ENCODE results near the gene CHURC1. TPM values are rescaled to one million over a fixed set of nuclear protein-coding genes. Genes with fewer than 3 reads are reported as not detected.

The CHURC1 gene
- total RNA-seq, 3 donors from 2014 or later (not counting 1 experiment from before 2014, with no cell fraction given), result 56.1 to 65.5 (median 65.4) TPM

GRCh38 chr14:64885559-64885958, 28.7 kb upstream of the CHURC1 start:
- TF ChIP-seq CTCF (IDR thresholded peaks at IDR 0.05), result no peak
- H3K4me3 ChIP-seq (ENCODE audit: low read length), result no peak overlapping the region
- Mint-ChIP-seq H3K9me3 (no peaks in the 10 kb centered on the region), H3K27me3 (ENCODE audit: low read depth in 2 of 2) (peaks cover 28 to 45% of the 10 kb centered on the region in 2 donors), H3K36me3 (no peaks in the 10 kb centered on the region), H3K27ac (no peak overlapping the region), H3K4me3 (no peak overlapping the region), H3K4me1 (peaks cover 0 to 2% of the 10 kb centered on the region in 2 donors)
- DNase-seq (no peak), ATAC-seq (no peak)
- 86% methylated on average over 2 of the region's 2 CpGs for WGBS (ENCODE audit: insufficient coverage)
- intact Hi-C loops (cut with micrococcal nuclease), result no loop called here
- H3K36me3 ChIP-seq (ENCODE audit: control insufficient read depth, insufficient read depth, low read length), result no peaks in the 10 kb centered on the region
- H3K27me3 ChIP-seq (ENCODE audit: control insufficient read depth, insufficient read depth, low read length), result peaks cover 14% of the 10 kb centered on the region
- H3K27ac ChIP-seq (ENCODE audit: low read length), result no peak overlapping the region
- peaks cover 3% of the 10 kb centered on the region for H3K4me1 ChIP-seq (ENCODE audit: control insufficient read depth, insufficient read depth, low read length)
- no peaks in the 10 kb centered on the region for H3K9me3 ChIP-seq (ENCODE audit: control insufficient read depth, insufficient read depth, low read length)

GRCh38 chr14:64889352-64889751, 24.9 kb upstream of the CHURC1 start:
- H3K36me3 Mint-ChIP-seq, result no peaks in the 10 kb centered on the region
- WGBS (ENCODE audit: insufficient coverage), result 88% methylated on average over 5 of the region's 6 CpGs
- H3K27ac Mint-ChIP-seq, result no peak overlapping the region
- H3K9me3 Mint-ChIP-seq, result no peaks in the 10 kb centered on the region
- Histone ChIP-seq H3K36me3 (ENCODE audit: control insufficient read depth, insufficient read depth, low read length) (no peaks in the 10 kb centered on the region), H3K9me3 (ENCODE audit: control insufficient read depth, insufficient read depth, low read length) (no peaks in the 10 kb centered on the region), H3K4me1 (ENCODE audit: control insufficient read depth, insufficient read depth, low read length) (no peaks in the 10 kb centered on the region), H3K27ac (ENCODE audit: low read length) (no peak overlapping the region), H3K27me3 (ENCODE audit: control insufficient read depth, insufficient read depth, low read length) (no peaks in the 10 kb centered on the region), H3K4me3 (ENCODE audit: low read length) (no peak overlapping the region)
- H3K4me3 Mint-ChIP-seq, result no peak overlapping the region
- H3K27me3 Mint-ChIP-seq (ENCODE audit: low read depth in 2 of 2), result peaks cover 13 to 29% of the 10 kb centered on the region in 2 donors
- intact Hi-C loops (cut with micrococcal nuclease), result no loop called here
- no peak for DNase-seq
- ATAC-seq, result no peak
- TF ChIP-seq CTCF (IDR thresholded peaks at IDR 0.05), result no peak
- peaks cover 0 to 5% of the 10 kb centered on the region in 2 donors for H3K4me1 Mint-ChIP-seq

- intact Hi-C loops (cut with micrococcal nuclease), result loop anchor here (5.0 kb wide), 2 partner anchors 69 to 219 kb away; no protein-coding TSS in a partner anchor
- Mint-ChIP-seq H3K27ac (no peak overlapping the region), H3K27me3 (ENCODE audit: low read depth in 2 of 2) (peaks cover 6 to 17% of the 10 kb centered on the region in 2 donors), H3K9me3 (no peaks in the 10 kb centered on the region), H3K36me3 (no peaks in the 10 kb centered on the region), H3K4me1 (peaks cover 0 to 5% of the 10 kb centered on the region in 2 donors), H3K4me3 (no peak overlapping the region)
- no peaks in the 10 kb centered on the region for H3K9me3 ChIP-seq (ENCODE audit: control insufficient read depth, insufficient read depth, low read length)
- H3K27ac ChIP-seq (ENCODE audit: low read length), result no peak overlapping the region
- ATAC-seq (no peak), DNase-seq (no peak)
- H3K27me3 ChIP-seq (ENCODE audit: control insufficient read depth, insufficient read depth, low read length), result no peaks in the 10 kb centered on the region
- no peak overlapping the region for H3K4me3 ChIP-seq (ENCODE audit: low read length)
- no peaks in the 10 kb centered on the region for H3K4me1 ChIP-seq (ENCODE audit: control insufficient read depth, insufficient read depth, low read length)
- no peak for TF ChIP-seq CTCF (IDR thresholded peaks at IDR 0.05)
- no peaks in the 10 kb centered on the region for H3K36me3 ChIP-seq (ENCODE audit: control insufficient read depth, insufficient read depth, low read length)
- WGBS (ENCODE audit: insufficient coverage), result 94% methylated on average over 3 of the region's 4 CpGs
These were observed 22.9 kb upstream of the CHURC1 start for GRCh38 chr14:64891173-64891838.

Data from natural killer cell (primary cell).